HG03469 (cell line): ENCODE results near the gene LNX1.

Source experiments
- ATAC-seq: cut with Tn5 transposase; IDR thresholded peaks from one replicate; pipeline ENCODE4 v1.9.1; 2021; ENCODE audit warnings: mild to moderate bottlenecking, moderate library complexity, moderate number of reproducible peaks; ENCODE audit not compliant: unreplicated experiment

LNX1 gene

DNA sequence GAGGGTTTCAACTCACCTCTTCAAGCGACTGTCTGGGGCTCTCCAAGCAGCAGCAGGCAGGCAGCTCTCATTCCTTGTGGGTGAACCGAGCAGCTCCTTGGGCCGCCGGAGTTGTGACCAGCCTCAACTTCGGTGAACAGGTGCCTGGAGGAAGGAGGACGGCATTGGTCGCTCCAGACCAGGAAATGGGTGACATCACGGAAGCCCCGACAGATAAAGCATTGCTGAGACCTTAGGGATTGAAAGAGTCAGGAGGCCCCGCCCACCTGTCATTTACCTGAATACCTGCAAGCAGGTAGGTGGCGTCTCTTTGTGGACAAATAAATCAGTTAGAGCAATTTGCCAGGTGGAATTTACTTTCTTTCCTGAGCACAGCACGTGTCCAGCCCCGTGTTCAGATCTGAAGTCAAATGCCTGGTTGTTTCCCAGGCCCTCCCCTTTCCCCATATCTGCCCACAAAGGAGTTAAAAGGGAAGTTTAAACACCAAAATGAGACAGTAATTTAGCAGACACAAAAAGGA is at the start of gene LNX1:
Gene LNX1 (minus strand): TSS at position 115 of the 521 bp plus-strand sequence. CDS start 17,484 bp downstream, outside the sequence.
- no peak for ATAC-seq

DNA sequence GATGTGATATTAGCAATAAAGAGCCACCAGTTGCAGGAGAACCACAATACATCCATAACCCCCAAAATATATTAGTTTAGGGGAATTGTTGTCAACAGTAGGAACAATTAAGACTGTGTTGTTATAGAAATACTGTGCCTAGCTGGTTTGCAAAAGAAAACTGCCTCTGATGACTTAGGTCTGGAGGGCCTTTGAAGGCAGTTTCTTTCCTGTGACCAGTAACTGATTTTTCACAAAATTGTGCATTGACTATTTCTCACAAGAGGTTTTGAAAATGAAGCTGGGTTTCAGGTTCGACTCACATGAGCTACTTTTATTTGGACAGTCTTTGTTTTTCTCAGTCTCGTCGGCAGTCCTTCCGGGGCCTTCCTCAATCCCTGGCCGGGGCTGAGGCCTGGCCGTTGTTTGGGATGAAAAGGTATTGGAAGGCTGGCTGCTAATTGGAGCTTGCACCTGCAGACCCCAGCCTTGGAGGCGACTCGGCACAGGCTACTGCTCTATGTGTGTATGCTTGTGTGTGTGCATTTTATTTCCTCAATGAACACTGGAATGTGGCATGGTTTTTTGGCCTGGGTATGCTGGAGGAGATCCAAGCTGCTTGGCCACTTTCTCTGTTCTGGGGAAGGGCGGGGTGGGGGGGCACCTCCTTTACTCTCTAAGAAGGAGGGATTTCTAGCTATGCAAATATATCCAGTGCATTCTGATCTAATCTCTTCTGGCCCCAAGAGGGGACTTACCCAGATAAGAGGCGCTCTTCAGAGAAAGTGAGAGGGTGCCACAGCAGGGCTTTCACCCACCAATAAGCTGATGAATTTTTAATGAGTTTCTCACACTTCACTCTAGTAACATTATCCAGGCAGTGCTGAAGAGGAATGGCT is 49.5 kb upstream of the LNX1 start:
- peak; percentile 76 for ATAC-seq

DNA sequence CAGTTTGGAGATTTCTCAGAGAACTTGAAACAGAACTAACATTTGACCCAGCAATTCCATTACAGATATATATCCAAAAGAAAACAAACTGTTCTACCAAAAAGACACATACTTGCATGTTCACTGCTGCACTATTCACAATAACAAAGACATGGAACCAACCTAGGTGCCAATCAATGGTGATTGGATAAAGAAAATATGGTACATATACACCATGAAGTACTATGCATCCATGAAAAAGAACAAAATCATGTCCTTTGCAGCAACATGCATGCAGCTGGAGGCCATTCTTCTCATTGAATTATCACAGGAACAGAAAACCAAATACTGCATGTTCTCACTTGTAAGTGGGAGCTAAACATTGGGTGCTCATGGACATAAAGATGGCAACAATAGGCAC is 47.6 kb upstream of the LNX1 start:
- no peak for ATAC-seq

DNA sequence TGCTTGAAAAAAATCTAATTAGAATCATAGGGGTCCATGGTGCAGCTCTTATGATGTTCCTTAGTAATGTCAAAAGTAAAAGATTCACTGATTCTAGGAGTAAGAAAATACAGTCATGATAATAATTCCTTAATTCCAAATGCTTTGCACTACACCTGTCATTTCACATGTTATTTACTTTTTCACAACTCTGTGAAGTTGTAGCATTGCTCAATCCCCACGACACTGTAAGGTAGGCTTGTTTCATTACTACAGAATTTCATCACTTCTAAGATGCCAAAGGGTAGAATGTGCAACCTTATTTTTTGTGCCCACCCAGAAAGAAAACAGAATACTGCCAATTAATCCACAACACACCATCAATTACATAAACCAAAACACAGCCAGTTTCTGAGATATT is 46.1 kb upstream of the LNX1 start:
- no peak for ATAC-seq

DNA sequence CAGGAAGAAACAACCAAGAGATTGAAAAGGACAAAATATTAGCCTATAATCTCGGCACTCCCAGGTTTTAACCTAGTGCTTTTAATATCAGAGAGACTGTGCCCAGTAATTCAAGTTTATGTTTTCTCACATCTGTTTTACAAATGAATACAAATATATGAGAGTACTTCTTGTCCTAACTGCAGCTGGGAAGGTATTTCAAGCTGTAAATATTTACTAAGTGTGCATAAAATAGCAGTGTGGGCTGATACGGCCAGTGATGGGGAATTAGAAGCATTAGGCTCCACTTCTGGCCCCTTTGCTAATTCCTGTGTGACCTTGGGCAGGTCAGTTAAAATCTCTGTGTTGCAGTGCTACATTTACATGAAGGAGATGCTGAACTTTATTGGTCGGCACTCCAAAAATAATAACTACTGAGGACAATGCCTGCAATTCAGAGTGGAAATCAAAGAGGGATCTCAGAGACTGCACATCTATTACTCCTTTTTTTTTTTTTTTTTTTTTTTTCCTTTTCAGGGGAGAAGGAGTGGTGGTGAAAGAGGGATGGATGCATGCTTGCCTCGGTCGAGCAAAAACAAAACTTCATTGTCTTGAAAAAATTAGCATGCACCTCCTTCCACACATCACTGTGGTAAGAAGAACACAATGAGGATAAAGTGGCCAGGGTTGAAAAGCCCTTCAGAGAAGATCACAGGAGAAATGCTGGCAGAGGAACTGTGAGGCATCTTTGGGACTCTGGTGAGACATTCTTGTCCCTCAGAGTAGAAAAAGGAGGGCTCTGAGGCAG is 44.6 kb upstream of the LNX1 start:
- ATAC-seq, result no peak

DNA sequence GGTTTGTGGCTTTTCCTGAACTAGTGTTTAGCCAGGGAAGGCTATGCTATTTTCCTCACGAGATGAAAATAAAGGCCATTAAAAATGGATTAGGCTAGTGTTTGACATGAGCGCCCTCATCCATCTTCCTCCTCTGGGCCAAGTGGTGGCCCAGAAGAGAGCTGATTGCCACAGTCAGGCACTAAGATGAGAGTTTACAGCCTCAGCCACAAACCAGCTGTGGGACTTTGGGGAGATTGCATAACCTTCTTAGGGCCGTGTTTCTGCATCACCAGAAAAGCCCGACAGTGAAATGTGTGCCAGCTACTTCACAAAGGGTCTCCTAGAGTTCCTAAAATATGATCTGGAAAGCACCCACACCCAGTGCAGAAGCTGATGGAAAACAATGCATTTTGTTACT is 42.3 kb upstream of the LNX1 start:
- ATAC-seq, result no peak

DNA sequence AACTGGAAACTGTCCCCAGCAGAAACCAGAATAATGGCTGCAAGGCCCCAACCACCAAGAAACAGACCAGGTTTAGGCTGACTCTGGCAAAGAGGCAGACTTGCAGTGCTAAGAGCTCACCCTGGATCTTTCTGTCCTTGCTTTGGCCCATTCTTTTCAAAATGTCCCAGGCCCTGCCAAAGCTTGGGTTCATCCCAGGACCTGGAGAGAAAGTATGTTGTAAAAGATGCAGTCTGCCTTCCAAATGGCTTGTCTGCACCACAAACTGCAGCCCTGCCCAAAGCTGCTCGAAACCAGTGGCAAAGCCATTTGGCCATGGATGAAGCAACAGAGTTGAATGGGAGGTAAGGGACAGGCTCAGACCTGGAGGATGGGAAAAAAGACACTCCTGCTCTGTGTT is 38.0 kb upstream of the LNX1 start:
- ATAC-seq, result no peak

DNA sequence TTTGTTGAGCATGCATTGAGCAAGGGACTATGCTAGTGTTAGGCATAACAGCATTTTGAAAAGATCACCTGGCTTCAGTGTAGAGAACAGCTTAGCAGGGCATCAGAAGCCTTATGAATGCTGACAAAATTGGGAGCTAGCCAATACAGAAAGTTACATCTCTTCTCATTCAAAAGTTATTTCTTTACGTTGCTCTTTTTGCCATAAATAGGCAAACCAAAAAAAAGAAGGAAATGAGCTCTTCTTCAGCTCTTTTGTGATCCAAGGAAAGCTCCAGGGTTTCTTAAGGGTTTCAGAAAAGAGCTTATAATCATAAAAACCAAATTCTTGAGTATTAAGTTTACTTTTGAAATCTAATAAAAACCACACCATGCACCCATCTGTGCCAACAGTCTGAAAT is 35.2 kb upstream of the LNX1 start:
- no peak for ATAC-seq

DNA sequence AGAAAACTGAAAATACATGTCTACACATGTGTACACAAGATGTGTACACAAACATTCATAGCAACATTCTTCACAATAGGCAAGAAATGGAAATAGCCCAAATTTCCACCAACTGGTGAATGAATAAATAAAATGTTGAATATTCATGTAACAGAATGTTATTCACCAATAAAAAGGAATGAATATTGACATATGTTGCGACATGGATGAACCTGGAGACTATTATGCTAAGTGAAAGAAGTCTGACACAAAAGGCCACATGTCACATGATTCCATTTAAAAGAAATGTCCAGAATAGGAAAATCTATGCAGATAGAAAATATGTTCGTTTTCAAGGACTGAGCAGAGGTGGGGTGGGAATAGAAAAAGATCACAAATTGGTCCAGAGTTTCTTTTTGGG is 34.6 kb upstream of the LNX1 start:
- ATAC-seq, result no peak

DNA sequence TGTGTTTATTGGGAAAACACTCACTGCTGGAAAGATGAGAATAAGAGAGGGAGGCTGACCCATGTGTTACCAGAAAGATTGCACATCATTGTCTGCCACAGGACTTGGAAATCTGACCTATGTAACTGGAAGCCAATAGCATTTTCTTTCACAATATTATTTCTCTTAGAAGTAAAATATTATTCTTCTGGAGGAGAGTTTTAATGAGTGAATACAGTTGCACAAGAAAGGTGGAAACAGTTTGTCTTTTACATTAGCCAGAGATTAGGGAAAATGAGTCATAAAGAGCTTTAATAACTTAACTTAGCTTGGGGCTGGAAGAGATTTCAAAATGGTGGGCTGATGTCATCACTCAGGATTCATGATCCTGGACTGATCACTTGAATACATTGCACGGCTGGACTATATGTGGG is 31.5 kb upstream of the LNX1 start:
- ATAC-seq, result no peak

DNA sequence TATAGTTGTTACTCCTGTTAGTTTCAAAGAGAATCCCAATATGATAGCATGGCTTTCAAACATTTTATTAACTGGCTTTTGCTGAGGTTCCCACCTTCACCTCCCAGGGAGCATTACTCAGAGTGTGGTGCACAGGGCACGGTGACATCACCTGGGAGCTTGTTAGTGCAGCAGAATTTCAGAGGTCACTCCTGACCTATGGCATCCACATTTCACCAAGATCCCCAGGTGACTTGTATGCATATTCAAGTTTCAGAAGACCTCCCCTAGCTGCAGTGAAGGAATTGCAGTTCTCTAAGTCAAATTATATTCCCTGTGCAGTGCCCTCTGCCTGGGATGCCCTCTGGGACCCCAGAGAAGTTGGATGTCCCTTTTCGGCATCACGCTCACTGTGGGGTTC is 29.7 kb upstream of the LNX1 start:
- no peak for ATAC-seq

DNA sequence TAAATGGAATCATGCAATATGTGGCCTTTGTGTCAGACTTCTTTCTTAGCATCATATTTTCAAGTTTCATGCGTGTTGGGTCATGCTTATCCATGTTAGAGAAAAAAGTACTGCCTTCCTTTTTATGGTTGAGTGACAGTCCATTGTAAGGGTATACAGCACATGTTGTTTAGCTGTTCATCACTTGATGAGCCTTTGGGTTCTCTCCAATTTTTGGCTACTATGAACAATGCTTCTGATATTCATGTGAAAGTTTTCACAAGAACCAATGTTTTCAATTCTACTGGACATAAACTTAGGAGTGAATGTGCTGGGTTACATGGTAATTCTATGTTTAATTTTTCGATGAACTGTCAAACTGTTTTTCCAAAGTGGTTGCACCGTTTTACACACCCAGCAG is 28.1 kb upstream of the LNX1 start:
- no peak for ATAC-seq

DNA sequence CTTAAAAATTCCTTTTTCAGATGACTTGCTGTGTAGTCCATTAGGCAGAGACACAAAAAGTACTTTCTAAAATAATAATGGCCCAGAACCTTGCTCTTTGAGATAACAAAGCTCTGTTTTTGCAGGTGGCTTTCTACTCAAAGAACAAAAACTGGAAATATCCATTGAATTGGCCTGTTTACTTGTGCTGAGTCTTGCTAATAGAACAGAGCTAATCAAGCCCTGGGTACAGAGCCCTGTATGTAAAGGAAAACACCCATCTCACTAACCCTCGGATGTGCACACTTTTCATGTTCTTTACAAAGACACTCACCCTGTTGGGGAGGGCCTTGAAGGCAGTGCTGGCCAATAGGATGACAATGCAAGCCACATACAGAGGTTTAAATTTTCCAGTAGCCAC is 27.0 kb upstream of the LNX1 start:
- ATAC-seq, result no peak

DNA sequence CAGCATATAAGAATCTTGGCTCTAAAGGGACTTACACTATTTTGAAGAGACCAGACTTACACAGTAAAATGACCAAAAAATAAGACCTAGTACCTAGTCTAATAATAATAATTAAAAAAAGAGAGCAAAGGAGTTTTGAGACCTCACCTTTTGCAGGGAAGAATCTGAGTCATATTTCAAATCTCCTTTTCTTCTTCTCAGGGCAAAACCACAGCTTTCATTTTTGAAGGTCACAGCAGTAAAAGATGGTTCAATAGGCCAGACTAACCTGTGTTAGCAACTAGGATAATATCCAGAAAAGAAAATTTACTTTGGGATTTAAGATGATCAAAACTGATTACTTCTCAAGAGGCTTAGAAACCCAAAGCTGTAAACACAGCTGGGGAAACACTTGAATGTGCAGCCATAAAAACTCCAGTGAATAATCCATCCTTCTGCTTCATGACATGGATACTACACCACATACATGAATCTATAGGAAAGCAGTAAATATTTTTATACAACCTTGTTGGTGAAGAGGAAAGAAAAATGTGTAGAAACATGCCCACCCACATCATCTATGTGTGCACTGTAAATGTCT is 25.9 kb upstream of the LNX1 start:
- ATAC-seq, result no peak

DNA sequence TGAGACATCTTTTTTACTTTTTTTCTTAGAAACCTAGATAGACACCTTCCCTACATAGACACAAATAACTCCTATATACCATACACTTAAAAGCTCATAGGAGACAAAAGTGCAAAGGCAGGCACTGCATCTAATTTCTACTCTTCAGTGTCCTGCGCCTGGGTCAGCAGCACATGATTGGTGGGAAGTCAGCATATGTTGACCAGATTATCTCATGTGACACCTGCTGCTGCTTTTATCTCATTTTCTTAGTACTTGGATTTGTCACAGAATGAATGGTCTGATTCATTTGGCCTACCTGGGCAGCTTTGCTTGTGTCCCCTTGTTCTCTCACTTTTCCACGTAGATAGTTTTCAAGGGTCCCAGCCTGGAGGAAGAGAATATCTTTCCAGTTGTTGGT is 24.9 kb upstream of the LNX1 start:
- no peak for ATAC-seq

DNA sequence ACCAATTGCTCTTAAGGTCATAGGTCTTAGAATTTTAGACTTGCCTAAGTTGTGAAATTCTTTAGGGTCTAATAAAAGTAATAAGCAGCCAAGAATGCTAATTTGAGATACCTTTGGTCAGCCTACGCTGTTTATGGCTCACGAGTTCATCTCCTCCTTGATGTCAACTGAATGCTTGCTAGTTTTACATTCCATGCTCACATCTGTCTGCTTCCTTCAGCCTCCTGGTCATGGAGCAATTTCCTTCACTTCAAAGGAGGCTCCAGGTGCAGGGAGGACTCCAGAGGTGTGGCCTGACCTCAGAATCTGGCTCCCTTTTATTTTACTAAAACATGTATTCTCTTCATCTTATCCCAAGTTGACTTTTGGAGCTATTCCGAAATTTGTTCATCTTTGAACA is 23.3 kb upstream of the LNX1 start:
- no peak for ATAC-seq

DNA sequence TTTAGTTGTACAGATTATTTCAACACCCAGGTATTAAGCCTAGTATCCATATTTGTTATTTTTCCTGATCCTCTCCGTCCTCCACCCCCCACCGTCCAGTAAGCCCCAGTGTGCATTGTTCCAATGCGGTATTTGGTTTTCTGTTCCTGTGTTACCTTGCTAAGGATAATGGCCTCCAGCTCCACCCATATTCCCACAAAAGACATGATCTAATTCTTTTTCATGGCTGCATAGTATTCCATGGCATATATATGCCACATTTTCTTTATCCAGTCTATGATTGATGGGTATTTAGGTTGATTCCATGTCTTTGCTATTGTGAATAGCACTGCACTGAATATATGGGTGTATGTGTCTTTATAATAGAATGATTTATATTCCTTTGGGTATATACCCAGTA is 22.1 kb upstream of the LNX1 start:
- no peak for ATAC-seq

DNA sequence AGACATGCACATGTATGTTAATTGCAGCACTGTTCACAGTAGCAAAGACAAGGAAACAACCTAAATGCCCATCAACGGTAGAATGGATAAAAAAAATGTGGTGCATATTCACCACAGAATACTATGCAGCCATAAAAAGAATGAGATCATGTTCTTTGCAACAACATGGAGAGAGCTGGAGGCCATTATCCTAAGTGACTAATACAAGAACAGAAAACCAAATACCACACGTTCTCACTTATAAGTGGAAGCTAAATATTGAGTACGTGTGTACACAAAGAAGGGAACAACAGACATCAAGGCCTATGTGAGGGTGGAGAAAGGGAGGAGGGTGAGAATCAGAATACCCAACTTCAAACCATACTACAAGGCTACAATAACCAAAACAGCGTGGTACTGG is 17.4 kb upstream of the LNX1 start:
- ATAC-seq, result peak; percentile 27

DNA sequence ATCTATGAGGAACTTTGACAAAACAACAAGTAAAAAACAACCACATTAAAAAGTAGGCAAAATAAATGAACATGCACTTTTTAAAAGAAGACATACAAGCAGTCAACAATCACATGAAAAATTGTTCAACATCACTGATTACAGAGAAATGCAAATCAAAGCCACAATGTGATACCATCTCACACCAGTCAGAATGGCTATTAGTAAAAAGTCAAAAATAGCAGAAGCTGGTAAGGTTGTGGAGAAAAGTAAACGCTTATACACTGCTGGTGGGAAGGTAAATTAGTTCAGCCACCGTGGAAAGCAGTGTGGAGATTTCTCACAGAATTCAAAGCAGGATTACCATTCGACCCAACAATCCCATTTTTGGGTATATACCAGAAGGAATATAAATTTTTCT is 17.0 kb upstream of the LNX1 start:
- ATAC-seq, result peak; percentile 27

DNA sequence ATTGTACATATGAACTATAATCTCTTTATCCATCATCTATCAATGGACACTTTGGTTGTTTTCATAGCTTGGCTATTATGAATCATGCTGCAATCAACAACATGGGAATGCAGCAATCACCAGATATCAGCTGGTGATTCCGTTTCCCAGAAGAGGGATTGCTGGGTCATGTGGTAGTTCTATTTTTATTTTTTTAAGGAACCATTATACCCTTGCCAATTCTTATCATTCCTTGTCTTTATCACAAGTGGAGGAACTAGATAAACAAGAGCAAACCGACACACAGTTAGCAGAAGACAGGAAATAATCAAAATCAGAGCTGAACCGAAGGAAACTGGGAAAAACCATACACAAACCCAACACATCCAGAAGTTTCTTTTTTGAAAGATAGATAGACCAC is 14.5 kb upstream of the LNX1 start:
- no peak for ATAC-seq

DNA sequence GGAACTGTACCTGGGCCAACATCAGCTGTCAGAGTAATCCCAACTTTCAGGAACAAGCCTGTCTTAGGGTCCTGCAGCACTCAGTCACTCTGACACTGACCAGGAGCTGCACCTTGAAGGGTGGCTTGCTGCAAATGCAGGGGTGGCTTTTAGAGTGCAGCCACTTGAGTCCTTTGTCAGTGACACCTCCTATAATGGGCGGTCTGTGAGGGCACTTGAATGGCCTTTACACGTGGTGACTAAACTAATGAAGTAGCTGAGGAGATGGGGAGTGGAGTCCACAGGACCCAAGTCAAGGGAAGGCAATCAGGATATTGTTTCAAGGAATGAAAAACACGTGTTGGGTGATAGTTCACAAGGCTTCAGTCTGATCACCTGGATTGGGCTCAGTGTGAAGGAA is 11.1 kb upstream of the LNX1 start:
- no peak for ATAC-seq
